Trophoblast cell (in vitro differentiated cells and primary cell): ENCODE data around the gene LPCAT3.

Experiments used
- DNase-seq, 2 donors: peaks; one replicate each; pipeline ENCODE4 v3.0.0-alpha.2; 2016
- H2AFZ ChIP-seq: 2 replicates; pipeline ENCODE4 v1.6.1; 2013; ENCODE audit warnings: low read length, moderate library complexity, mild to moderate bottlenecking; ENCODE audit not compliant: insufficient read depth, poor library complexity
- H2AK5ac ChIP-seq: 2 replicates; pipeline ENCODE4 v1.6.1; 2013; ENCODE audit warnings: mild to moderate bottlenecking, low read length
- H2BK120ac ChIP-seq: 2 replicates; pipeline ENCODE4 v1.6.1; 2013; ENCODE audit warnings: low read length, mild to moderate bottlenecking, moderate library complexity; ENCODE audit not compliant: insufficient read depth, poor library complexity
- H2BK12ac ChIP-seq: 2 replicates; pipeline ENCODE4 v1.6.1; 2013; ENCODE audit warnings: mild to moderate bottlenecking, low read length, moderate library complexity
- H2BK5ac ChIP-seq: 2 replicates; pipeline ENCODE4 v1.6.1; 2013; ENCODE audit warnings: low read length, low read depth, moderate library complexity, mild to moderate bottlenecking; ENCODE audit not compliant: poor library complexity
- H3K14ac ChIP-seq: 2 replicates; pipeline ENCODE4 v1.6.1; 2013; ENCODE audit warnings: mild to moderate bottlenecking, low read length
- H3K18ac ChIP-seq: 2 replicates; pipeline ENCODE4 v1.6.1; 2013; ENCODE audit warnings: mild to moderate bottlenecking, low read length
- H3K23ac ChIP-seq: 2 replicates; pipeline ENCODE4 v1.6.1; 2013; ENCODE audit warnings: low read length
- H3K27ac ChIP-seq: 2 replicates; pipeline ENCODE4 v1.5.1; 2013; ENCODE audit warnings: low read depth, mild to moderate bottlenecking, inconsistent platforms, low read length, moderate library complexity
- H3K27me3 ChIP-seq: 2 replicates; pipeline ENCODE4 v1.6.1; 2013; ENCODE audit warnings: inconsistent platforms, mild to moderate bottlenecking, low read length, moderate library complexity; ENCODE audit not compliant: insufficient read depth
- H3K36me3 ChIP-seq, 2 experiments: 1 replicate in 1 of 2; 2 replicates in 1 of 2; pipeline ENCODE4 v1.6.1; 2013; ENCODE audit warnings: low read length in 2 of 2, mild to moderate bottlenecking in 2 of 2, moderate library complexity in 1 of 2; ENCODE audit not compliant: insufficient read depth in 2 of 2, control insufficient read depth in 1 of 2
- H3K4ac ChIP-seq: 2 replicates; pipeline ENCODE4 v1.6.1; 2013; ENCODE audit warnings: low read depth, mild to moderate bottlenecking, low read length, moderate library complexity
- H3K4me1 ChIP-seq, 2 experiments: 1 replicate in 1 of 2; 2 replicates in 1 of 2; pipeline ENCODE4 v1.6.1; 2013; ENCODE audit warnings: low read length in 2 of 2, mild to moderate bottlenecking in 2 of 2, moderate library complexity in 1 of 2; ENCODE audit not compliant: insufficient read depth in 2 of 2, control insufficient read depth in 1 of 2
- H3K4me2 ChIP-seq: 2 replicates; pipeline ENCODE4 v1.6.1; 2013; ENCODE audit warnings: inconsistent platforms, mild to moderate bottlenecking, low read length, moderate library complexity
- H3K4me3 ChIP-seq: 2 replicates; pipeline ENCODE4 v1.5.1; 2013; ENCODE audit warnings: mild to moderate bottlenecking, low read depth, low read length, inconsistent platforms
- H3K79me1 ChIP-seq: one replicate; pipeline ENCODE4 v1.6.1; 2013; ENCODE audit warnings: low read length
- H3K79me2 ChIP-seq: 2 replicates; pipeline ENCODE4 v1.6.1; 2013; ENCODE audit warnings: low read length, mild to moderate bottlenecking; ENCODE audit not compliant: control insufficient read depth, insufficient read depth, poor library complexity
- H3K9ac ChIP-seq: 2 replicates; pipeline ENCODE4 v1.6.1; 2013; ENCODE audit warnings: mild to moderate bottlenecking, low read length
- H3K9me3 ChIP-seq: 2 replicates; pipeline ENCODE4 v1.6.1; 2013; ENCODE audit warnings: low read depth, mild to moderate bottlenecking, control low read depth, inconsistent platforms, low read length; ENCODE audit not compliant: insufficient read depth
- H4K12ac ChIP-seq: 2 replicates; pipeline ENCODE4 v1.6.1; 2013; ENCODE audit warnings: low read depth, mild to moderate bottlenecking, low read length, moderate library complexity
- H4K8ac ChIP-seq: 2 replicates; pipeline ENCODE4 v1.6.1; 2013; ENCODE audit warnings: low read depth, mild to moderate bottlenecking, low read length, moderate library complexity
- H4K91ac ChIP-seq: one replicate; pipeline ENCODE4 v1.6.1; 2013; ENCODE audit warnings: low read depth, mild to moderate bottlenecking, low read length, moderate library complexity
- WGBS: extraction: QIAGEN DNeasy Blood & Tissue Kit; methylation state at CpG from one replicate; pipeline ENCODE4 v1.1.7; 2013; ENCODE audit warnings: missing lambda C conversion rate; ENCODE audit not compliant: insufficient read length, insufficient coverage; ENCODE audit errors: extremely low coverage; 5-methylcytosine and 5-hydroxymethylcytosine counted together

The LPCAT3 gene

DNA sequence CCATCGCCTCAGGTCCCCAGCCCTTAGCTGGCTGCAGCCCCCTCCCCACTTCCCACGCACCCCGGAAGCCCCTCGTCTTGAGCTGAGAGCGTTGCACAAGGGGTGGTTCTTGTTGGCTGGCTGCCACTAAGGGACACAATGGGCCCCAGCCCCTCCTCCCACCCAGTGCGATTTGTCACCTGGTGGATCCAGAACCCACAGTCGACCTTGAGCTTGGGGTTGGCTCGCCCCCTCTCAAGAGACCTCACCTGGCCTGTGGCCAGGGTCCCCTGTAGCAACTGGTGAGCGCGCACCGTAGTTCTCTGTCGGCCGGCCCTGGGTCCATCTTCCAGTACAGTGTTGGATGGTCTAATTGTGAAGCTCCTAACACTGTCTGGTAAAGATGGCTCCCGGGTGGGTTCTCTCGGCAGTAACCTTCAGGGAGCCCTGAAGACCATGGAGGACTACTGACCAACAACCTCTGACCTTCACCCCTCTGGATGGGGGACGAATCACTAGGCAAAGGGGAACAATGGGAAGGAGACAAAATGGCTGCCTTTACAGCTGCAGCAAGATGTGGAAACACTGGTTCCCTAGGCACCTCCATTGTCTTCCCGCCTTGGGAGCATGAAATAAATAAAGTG, 54.4 kb downstream of the LPCAT3 start:
- Histone ChIP-seq H3K36me3 (peaks cover 37 to 46% of the 10 kb centered on the region in 2 experiments), H3K14ac (peak overlapping the region; percentile 70), H4K12ac (peak overlapping the region; percentile 54), H3K4me1 (peaks cover 10 to 24% of the 10 kb centered on the region in 2 experiments), H3K23ac (no peak overlapping the region), H3K9ac (peak overlapping the region; percentile 25), H3K4me3 (peak overlapping the region; percentile 92), H2AK5ac (peak overlapping the region; percentile 77), H3K27me3 (no peaks in the 10 kb centered on the region), H3K18ac (peak overlapping the region; percentile 58), H3K27ac (peak overlapping the region; percentile 47), H3K79me2 (peaks cover 19% of the 10 kb centered on the region), H4K8ac (peak overlapping the region; percentile 73), H3K9me3 (peaks cover 5% of the 10 kb centered on the region), H3K4ac (peak overlapping the region; percentile 76), H4K91ac (peak overlapping the region; percentile 99), H2BK120ac (peak overlapping the region; percentile 4), H2BK12ac (no peak overlapping the region), H2AFZ (no peak overlapping the region), H3K4me2 (peak overlapping the region; percentile 73), H2BK5ac (peak overlapping the region; percentile 39), H3K79me1 (peaks cover 26% of the 10 kb centered on the region)
- WGBS, result no CpG with 5 or more reads among the region's 17 CpGs
- peak in 1 of 2 donors; percentile 15 for DNase-seq

DNA sequence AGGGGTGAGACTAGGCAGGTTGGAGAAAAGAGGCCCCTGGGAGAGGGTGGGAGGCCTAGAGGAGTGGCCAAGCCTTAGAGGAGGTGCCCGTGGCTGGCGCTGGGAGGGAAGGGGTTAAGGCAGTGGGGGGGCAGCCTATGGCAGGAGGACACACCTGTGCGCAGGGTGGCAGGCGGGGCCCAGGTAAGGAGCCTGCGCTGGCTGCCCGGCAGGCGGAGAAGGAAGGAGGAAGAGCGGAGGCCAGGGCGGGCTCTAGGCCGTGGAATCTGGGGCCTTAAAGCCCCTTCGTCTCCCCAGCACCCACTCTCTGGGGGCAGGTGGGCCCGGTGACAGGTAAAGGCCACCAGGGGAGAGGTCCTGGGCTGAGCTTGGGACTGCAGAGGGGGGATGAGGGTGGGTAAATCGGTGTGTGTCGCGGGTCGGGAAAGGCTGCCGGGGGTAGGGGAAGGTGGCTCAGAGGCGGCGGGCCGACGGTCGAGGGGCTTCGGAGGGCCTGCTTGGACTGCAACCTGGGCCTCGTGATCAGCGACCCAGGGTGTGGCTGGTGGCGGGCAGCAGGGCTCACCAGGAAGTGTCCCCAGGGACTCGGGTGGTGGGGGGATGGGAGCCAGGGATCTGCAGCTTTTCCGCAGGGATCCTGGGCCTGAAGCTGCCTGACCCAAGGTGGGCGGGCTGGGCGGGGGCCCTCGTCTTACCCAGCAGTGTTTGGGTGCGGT, 55.1 kb downstream of the LPCAT3 start:
- peak overlapping the region; percentile 81 for H3K27ac ChIP-seq
- H3K79me1 ChIP-seq, result peaks cover 26% of the 10 kb centered on the region
- DNase-seq, result peak; percentile 87 to 88
- peak overlapping the region; percentile 99 for H3K9ac ChIP-seq
- H3K79me2 ChIP-seq, result peaks cover 19% of the 10 kb centered on the region
- peaks cover 32 to 39% of the 10 kb centered on the region in 2 experiments for H3K36me3 ChIP-seq
- H3K14ac ChIP-seq, result peak overlapping the region; percentile 88
- H3K9me3 ChIP-seq, result peaks cover 5% of the 10 kb centered on the region
- H3K4me2 ChIP-seq, result peak overlapping the region; percentile 73
- peak overlapping the region; percentile 99 for H4K91ac ChIP-seq
- peak overlapping the region; percentile 87 for H4K8ac ChIP-seq
- H2BK120ac ChIP-seq, result peak overlapping the region; percentile 92
- H2BK5ac ChIP-seq, result peak overlapping the region; percentile 66
- H3K23ac ChIP-seq, result no peak overlapping the region
- H3K4me1 ChIP-seq, result peaks cover 10 to 22% of the 10 kb centered on the region in 2 experiments
- H2BK12ac ChIP-seq, result no peak overlapping the region
- H3K4ac ChIP-seq, result peak overlapping the region; percentile 97
- peak overlapping the region; percentile 92 for H3K4me3 ChIP-seq
- H2AK5ac ChIP-seq, result peak overlapping the region; percentile 78
- H2AFZ ChIP-seq, result peak overlapping the region; percentile 65
- WGBS, result no CpG with 5 or more reads among the region's 32 CpGs
- H3K18ac ChIP-seq, result peak overlapping the region; percentile 87
- H3K27me3 ChIP-seq, result no peaks in the 10 kb centered on the region
- peak overlapping the region; percentile 88 for H4K12ac ChIP-seq

DNA sequence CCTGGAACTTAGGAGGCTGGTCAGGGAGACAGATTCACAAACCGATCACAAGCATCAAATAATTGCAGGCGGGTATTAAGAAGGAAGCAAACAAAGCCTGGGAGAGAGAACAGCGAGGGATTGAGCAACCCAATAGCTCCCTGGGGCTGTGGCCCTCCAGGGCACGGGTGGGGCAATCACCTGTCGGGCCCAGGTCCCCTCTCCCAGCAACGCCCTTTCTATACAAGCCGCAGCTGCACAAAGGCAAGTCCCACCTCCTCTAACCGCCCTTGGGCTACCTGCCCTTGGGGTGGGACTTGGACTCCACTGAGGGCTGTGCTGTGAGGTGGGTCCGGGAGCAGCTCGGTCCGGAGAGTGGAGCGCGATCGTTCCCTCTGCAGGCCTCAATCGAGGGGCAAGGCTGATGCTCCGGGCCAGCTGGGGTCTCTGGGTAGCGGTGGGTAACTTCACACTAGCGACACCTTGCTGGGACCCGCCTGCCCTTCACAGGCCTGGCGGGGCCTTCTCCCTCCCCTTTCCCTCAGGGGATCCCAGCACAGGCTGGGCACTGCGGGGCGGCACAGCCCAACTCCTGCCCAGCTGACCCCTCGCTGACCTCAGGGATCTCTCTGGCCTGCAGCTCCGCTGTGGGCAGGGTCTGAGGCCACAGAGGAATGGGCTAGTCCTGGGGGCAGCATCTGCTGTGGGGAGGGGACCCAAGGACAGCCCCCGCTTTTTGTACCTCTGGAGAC, 55.8 kb downstream of the LPCAT3 start:
- H3K27ac ChIP-seq, result peak overlapping the region; percentile 80
- H3K4me1 ChIP-seq, result peaks cover 10 to 22% of the 10 kb centered on the region in 2 experiments
- no peaks in the 10 kb centered on the region for H3K27me3 ChIP-seq
- H3K79me1 ChIP-seq, result peaks cover 26% of the 10 kb centered on the region
- peak overlapping the region; percentile 73 for H3K4me2 ChIP-seq
- peak overlapping the region; percentile 99 for H4K91ac ChIP-seq
- H2AK5ac ChIP-seq, result peak overlapping the region; percentile 90
- peak overlapping the region; percentile 92 for H2BK120ac ChIP-seq
- peak overlapping the region; percentile 67 for H2BK12ac ChIP-seq
- peak overlapping the region; percentile 97 for H3K4ac ChIP-seq
- H4K8ac ChIP-seq, result peak overlapping the region; percentile 87
- H3K79me2 ChIP-seq, result peaks cover 19% of the 10 kb centered on the region
- H3K36me3 ChIP-seq, result peaks cover 29 to 32% of the 10 kb centered on the region in 2 experiments
- peaks cover 2% of the 10 kb centered on the region for H3K9me3 ChIP-seq
- DNase-seq, result peak; percentile 90 to 94
- H3K18ac ChIP-seq, result peak overlapping the region; percentile 87
- WGBS, result no CpG with 5 or more reads among the region's 25 CpGs
- peak overlapping the region; percentile 88 for H4K12ac ChIP-seq
- H3K4me3 ChIP-seq, result peak overlapping the region; percentile 92
- H3K23ac ChIP-seq, result no peak overlapping the region
- peak overlapping the region; percentile 66 for H2BK5ac ChIP-seq
- peak overlapping the region; percentile 65 for H2AFZ ChIP-seq
- H3K14ac ChIP-seq, result peak overlapping the region; percentile 88
- peak overlapping the region; percentile 42 for H3K9ac ChIP-seq

DNA sequence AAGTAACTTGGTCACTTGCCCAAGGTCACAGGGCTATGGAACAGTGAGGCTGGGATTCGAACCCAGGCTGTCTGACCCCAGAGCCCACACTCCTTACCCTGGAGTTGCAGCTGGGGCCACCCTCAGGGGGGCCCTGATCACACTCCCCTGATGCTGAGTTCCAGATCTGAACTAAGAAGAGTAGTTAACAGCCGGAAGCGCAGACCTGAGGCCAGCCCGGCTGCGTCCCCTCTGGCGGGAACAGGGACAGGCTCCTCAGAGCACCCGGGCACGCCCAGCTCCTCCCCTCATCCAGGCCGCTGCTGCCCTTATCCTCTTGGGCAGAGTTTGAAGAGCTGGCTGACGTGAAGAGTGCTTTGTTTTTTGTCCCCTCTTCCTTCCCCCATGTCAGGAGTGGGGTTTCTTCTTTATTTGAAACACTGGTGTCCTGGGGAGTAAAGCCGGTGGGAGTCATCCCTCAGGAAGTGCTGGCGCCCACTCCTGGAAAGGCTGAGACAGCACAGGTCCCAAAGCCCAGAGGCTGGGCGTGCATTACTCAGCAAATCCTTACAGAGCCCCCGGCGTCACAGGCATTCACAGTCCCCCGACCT, 56.5 kb downstream of the LPCAT3 start:
- no CpG with 5 or more reads among the region's 16 CpGs for WGBS
- H3K36me3 ChIP-seq, result peaks cover 22 to 27% of the 10 kb centered on the region in 2 experiments
- H3K18ac ChIP-seq, result peak overlapping the region; percentile 37
- no peak overlapping the region for H3K9ac ChIP-seq
- no peak overlapping the region for H3K4me3 ChIP-seq
- H3K27ac ChIP-seq, result peak overlapping the region; percentile 80
- no peaks in the 10 kb centered on the region for H3K27me3 ChIP-seq
- H3K79me1 ChIP-seq, result peaks cover 26% of the 10 kb centered on the region
- H3K9me3 ChIP-seq, result peaks cover 2% of the 10 kb centered on the region
- H3K4me1 ChIP-seq, result peaks cover 10 to 22% of the 10 kb centered on the region in 2 experiments
- no peak overlapping the region for H3K4ac ChIP-seq
- H2BK120ac ChIP-seq, result peak overlapping the region; percentile 58
- peak overlapping the region; percentile 5 for H2BK5ac ChIP-seq
- H2AFZ ChIP-seq, result peak overlapping the region; percentile 31
- H4K12ac ChIP-seq, result peak overlapping the region; percentile 88
- peaks cover 19% of the 10 kb centered on the region for H3K79me2 ChIP-seq
- peak overlapping the region; percentile 73 for H3K4me2 ChIP-seq
- H4K8ac ChIP-seq, result peak overlapping the region; percentile 87
- peak overlapping the region; percentile 0 for H2BK12ac ChIP-seq
- H3K23ac ChIP-seq, result no peak overlapping the region
- H4K91ac ChIP-seq, result peak overlapping the region; percentile 99
- peak overlapping the region; percentile 88 for H3K14ac ChIP-seq
- H2AK5ac ChIP-seq, result peak overlapping the region; percentile 21
- DNase-seq, result peak; percentile 69 to 70
